ENCODE data around the gene STAT6.
"Not testable (repeated sequence)": the region's sequence is repeated elsewhere in the genome, so short reads cannot be mapped to it uniquely, and the experiment has no call there.

STAT6 gene

GRCh38 chr12:57085999-57086492, 25.1 kb downstream of the STAT6 start:
- DNase-seq = no peak

- no peak for DNase-seq
Measured at GRCh38 chr12:57080855-57081254, 30.3 kb downstream of the STAT6 start.

GRCh38 chr12:57079821-57080220, 31.3 kb downstream of the STAT6 start:
- DNase-seq = no peak

GRCh38 chr12:57078519-57079404, 32.4 kb downstream of the STAT6 start, which contains the start of gene NEMP1:
TSS of gene NEMP1 (minus strand) at chr12:57078791. CDS start at chr12:57078745, 46 bp downstream.
- DNase-seq = peak; percentile 99

- not testable (repeated sequence) for DNase-seq
Measured at GRCh38 chr12:57073566-57074450, 37.4 kb downstream of the STAT6 start.

- no peak for DNase-seq
Measured at GRCh38 chr12:57072661-57073060, 38.5 kb downstream of the STAT6 start.

- peak; percentile 70 for DNase-seq
Measured at GRCh38 chr12:57069523-57069922, 41.6 kb downstream of the STAT6 start.

GRCh38 chr12:57066245-57066644, 44.9 kb downstream of the STAT6 start:
- DNase-seq = no peak

- no peak for DNase-seq
Measured at GRCh38 chr12:57063991-57064685, 47.0 kb downstream of the STAT6 start.

GRCh38 chr12:57058454-57058853, 52.7 kb downstream of the STAT6 start:
- DNase-seq = no peak

- no peak for DNase-seq
Measured at GRCh38 chr12:57057067-57057751, 54.0 kb downstream of the STAT6 start.

GRCh38 chr12:57055824-57056223, 55.3 kb downstream of the STAT6 start:
- DNase-seq = no peak

- DNase-seq = not testable (repeated sequence)
Measured at GRCh38 chr12:57053901-57054300, 57.3 kb downstream of the STAT6 start.

- DNase-seq = not testable (repeated sequence)
Measured at GRCh38 chr12:57053146-57053545, 58.0 kb downstream of the STAT6 start.

GRCh38 chr12:57051011-57051410, 60.2 kb downstream of the STAT6 start:
- no peak for DNase-seq

GRCh38 chr12:57049890-57050289, 61.3 kb downstream of the STAT6 start, which contains the start of gene MYO1A:
TSS of gene MYO1A (minus strand) at chr12:57050129. CDS start at chr12:57048323, 1,806 bp downstream.
- no peak for DNase-seq

- DNase-seq = no peak
Measured at GRCh38 chr12:57049119-57049446, 62.1 kb downstream of the STAT6 start.

- no peak for DNase-seq
Measured at GRCh38 chr12:57048423-57049118, 62.6 kb downstream of the STAT6 start.

- DNase-seq = no peak
Measured at GRCh38 chr12:57047981-57048380, 63.2 kb downstream of the STAT6 start.

GRCh38 chr12:57046947-57047890, 63.9 kb downstream of the STAT6 start:
- DNase-seq = no peak
